Neutrophil (primary cell): ENCODE data around the gene ZNRF3.

Experiments used
- H3K27ac ChIP-seq: fragments of 200-600 bp; sonication (generic); 2 replicates; pipeline ENCODE4 v1.5.1; 2016; ENCODE audit warnings: mild to moderate bottlenecking, moderate library complexity
- H3K27me3 ChIP-seq: fragments of 200-600 bp; sonication (generic); 2 replicates; pipeline ENCODE4 v1.6.0; 2016; ENCODE audit warnings: mild to moderate bottlenecking
- H3K36me3 ChIP-seq: fragments of 200-600 bp; sonication (generic); 2 replicates; pipeline ENCODE4 v1.5.1; 2017
- H3K4me1 ChIP-seq, 2 experiments: fragments of 200-600 bp in 1 of 2; sonication (generic) in 1 of 2; 1 replicate in 1 of 2; 2 replicates in 1 of 2; pipeline versions ENCODE4 v1.5.1 to v1.6.1; 2013 to 2016; ENCODE audit warnings: low read depth in 1 of 2, low read length in 1 of 2, mild to moderate bottlenecking in 1 of 2, moderate library complexity in 1 of 2; ENCODE audit not compliant: control insufficient read depth in 1 of 2, insufficient read depth in 1 of 2
- H3K4me3 ChIP-seq, 2 experiments: fragments of 200-600 bp in 1 of 2; sonication (generic) in 1 of 2; 1 replicate in 1 of 2; 2 replicates in 1 of 2; pipeline ENCODE4 v1.5.1; 2013 to 2016; ENCODE audit warnings: low read depth in 1 of 2, low read length in 1 of 2, mild to moderate bottlenecking in 1 of 2, moderate library complexity in 1 of 2
- H3K9me3 ChIP-seq: fragments of 200-600 bp; sonication (generic); 2 replicates; pipeline ENCODE4 v1.5.1; 2016
- CTCF ChIP-seq: fragments of 200-600 bp; sonication (generic); IDR thresholded peaks from 2 replicates; pipeline ENCODE4 v1.5.1; 2016; ENCODE audit warnings: antibody characterized with exemption

ZNRF3 gene

GRCh38 chr22:29093501-29094300 is 210.3 kb downstream of the ZNRF3 start:
- H3K36me3 ChIP-seq: no peaks in the 10 kb centered on the region
- H3K4me1 ChIP-seq: peaks cover 0 to 5% of the 10 kb centered on the region in 2 experiments
- no peaks in the 10 kb centered on the region for H3K9me3 ChIP-seq
- H3K27me3 ChIP-seq: peaks cover 30% of the 10 kb centered on the region
- no peak overlapping the region for H3K4me3 ChIP-seq
- no peak overlapping the region for H3K27ac ChIP-seq
- TF ChIP-seq CTCF: no peak

- no peak overlapping the region for H3K27ac ChIP-seq
- no peaks in the 10 kb centered on the region for H3K9me3 ChIP-seq
- no peaks in the 10 kb centered on the region for H3K36me3 ChIP-seq
- peaks cover 0 to 5% of the 10 kb centered on the region in 2 experiments for H3K4me1 ChIP-seq
- peaks cover 16% of the 10 kb centered on the region for H3K27me3 ChIP-seq
- no peak for TF ChIP-seq CTCF
- H3K4me3 ChIP-seq: no peak overlapping the region
Observed at GRCh38 chr22:29095459-29095858, 212.1 kb downstream of the ZNRF3 start.

- H3K36me3 ChIP-seq: no peaks in the 10 kb centered on the region
- H3K4me1 ChIP-seq: peaks cover 0 to 3% of the 10 kb centered on the region in 2 experiments
- H3K9me3 ChIP-seq: no peaks in the 10 kb centered on the region
- no peak for TF ChIP-seq CTCF
- peaks cover 12% of the 10 kb centered on the region for H3K27me3 ChIP-seq
- H3K27ac ChIP-seq: no peak overlapping the region
- no peak overlapping the region for H3K4me3 ChIP-seq
Observed at GRCh38 chr22:29096736-29097669, 213.6 kb downstream of the ZNRF3 start.

- Histone ChIP-seq H3K36me3 (no peaks in the 10 kb centered on the region), H3K4me1 (no peaks in the 10 kb centered on the region), H3K4me3 (no peak overlapping the region), H3K27me3 (peaks cover 8% of the 10 kb centered on the region), H3K27ac (no peak overlapping the region), H3K9me3 (no peaks in the 10 kb centered on the region)
- TF ChIP-seq CTCF: no peak
Observed at GRCh38 chr22:29098296-29098695, 214.9 kb downstream of the ZNRF3 start.

GRCh38 chr22:29102300-29102699 is 218.9 kb downstream of the ZNRF3 start:
- no peaks in the 10 kb centered on the region for H3K9me3 ChIP-seq
- H3K27ac ChIP-seq: no peak overlapping the region
- no peaks in the 10 kb centered on the region for H3K36me3 ChIP-seq
- H3K4me3 ChIP-seq: no peak overlapping the region
- H3K4me1 ChIP-seq: no peaks in the 10 kb centered on the region
- H3K27me3 ChIP-seq: no peaks in the 10 kb centered on the region
- TF ChIP-seq CTCF: no peak
